Measurements from ENCODE around the gene CD27. TPM values are rescaled to one million over a fixed set of nuclear protein-coding genes. Genes with fewer than 3 reads are reported as not detected.
"Not testable (repeated sequence)": the region's sequence is repeated elsewhere in the genome, so short reads cannot be mapped to it uniquely, and the experiment has no call there.

The CD27 gene
- total RNA-seq, 6 experiments from 2014 or later: 0.19 to 0.28 TPM; not detected in 4

DNA sequence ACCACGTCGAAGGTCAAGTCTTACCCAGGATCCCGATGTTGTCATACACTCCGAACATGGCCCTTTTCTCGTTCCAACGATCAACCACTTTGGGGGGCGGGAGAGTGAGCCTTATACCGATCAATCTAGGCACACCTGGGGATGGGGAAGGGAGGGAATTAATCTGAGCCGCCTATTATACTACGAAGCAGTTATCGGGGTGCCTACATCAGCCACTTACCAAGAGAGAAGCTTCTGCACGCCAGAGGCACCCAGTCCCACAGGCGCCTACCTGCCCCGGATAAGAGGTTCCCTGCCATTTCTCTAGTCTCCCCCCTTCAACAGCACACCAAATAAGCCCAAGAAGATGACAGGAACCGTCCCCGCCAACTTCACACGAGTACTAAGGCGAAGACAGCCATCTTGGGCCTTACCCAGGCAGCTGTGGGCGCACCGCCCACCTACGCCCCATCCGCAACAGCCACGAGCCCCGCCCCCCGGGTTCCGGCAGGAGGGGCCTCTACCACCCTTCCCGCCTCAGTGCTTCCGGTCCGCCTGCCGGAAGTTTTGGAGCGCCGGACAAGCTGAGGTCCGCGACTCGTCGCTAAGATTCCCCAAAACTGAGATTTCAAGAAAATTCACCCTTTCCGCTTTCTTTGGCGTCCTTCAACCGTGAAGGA lies 48.2 kb downstream of the CD27 start, which contains the start of gene MRPL51:
TSS of gene MRPL51 (minus strand) at position 425 of the 659 bp plus-strand sequence. CDS start at position 299, 126 bp downstream.
- Mint-ChIP-seq H3K4me1 (ENCODE audit: low read depth) (peaks cover 26% of the 10 kb centered on the region), H3K9me3 (no peaks in the 10 kb centered on the region), H3K36me3 (ENCODE audit: low read depth) (peaks cover 22% of the 10 kb centered on the region), H3K27me3 (ENCODE audit: insufficient read depth) (0 out of 2 replicates have a peak, but pooled peaks cover 5% of the 10 kb centered on the region), H3K27ac (peak within 1 kb of the TSS; percentile 98), H3K4me3 (peak within 1 kb of the TSS; percentile 99)
- DNase-seq: peak; percentile 81
- TF ChIP-seq, protein P1, sequence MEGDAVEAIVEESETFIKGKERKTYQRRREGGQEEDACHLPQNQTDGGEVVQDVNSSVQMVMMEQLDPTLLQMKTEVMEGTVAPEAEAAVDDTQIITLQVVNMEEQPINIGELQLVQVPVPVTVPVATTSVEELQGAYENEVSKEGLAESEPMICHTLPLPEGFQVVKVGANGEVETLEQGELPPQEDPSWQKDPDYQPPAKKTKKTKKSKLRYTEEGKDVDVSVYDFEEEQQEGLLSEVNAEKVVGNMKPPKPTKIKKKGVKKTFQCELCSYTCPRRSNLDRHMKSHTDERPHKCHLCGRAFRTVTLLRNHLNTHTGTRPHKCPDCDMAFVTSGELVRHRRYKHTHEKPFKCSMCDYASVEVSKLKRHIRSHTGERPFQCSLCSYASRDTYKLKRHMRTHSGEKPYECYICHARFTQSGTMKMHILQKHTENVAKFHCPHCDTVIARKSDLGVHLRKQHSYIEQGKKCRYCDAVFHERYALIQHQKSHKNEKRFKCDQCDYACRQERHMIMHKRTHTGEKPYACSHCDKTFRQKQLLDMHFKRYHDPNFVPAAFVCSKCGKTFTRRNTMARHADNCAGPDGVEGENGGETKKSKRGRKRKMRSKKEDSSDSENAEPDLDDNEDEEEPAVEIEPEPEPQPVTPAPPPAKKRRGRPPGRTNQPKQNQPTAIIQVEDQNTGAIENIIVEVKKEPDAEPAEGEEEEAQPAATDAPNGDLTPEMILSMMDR (IDR thresholded peaks at IDR 0.05): no peak

DNA sequence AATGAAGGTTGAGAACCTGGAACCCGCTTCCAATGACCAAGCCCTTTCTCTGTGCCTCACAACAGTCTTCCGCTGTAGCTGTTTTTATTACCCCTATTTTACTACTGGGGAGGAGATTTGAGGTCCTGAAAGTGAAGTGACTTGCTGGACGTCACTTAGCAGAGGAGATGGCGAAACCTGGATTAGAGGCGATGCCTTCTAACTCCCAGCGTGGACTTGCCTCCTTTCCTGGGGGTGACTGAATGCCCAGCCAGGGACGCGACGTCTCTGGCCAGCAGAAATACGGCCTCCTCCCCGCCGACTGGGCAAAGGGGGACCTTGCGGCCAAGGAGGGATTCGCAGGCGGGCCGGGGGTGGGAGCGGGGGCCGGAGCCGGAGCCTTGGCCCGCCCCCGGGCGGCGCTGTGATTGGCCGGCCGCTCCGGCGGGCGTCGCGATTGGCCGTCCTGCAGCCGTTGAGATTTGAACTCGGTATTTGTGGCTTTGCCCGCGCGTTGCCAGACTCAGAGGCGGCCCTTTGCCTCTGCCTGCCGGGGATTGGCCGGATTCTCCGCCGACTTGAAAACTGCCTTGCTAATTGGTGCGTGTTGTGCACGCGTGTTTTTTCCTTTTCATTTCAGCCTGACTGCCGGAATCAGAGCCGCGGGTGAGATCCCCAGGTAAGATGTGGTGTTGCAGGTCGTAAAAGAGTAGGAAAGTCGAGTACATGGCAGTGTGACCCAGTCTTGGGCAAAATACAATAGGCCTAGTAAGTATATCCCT lies 48.9 kb downstream of the CD27 start, which contains the start of gene NCAPD2:
TSS of gene NCAPD2 (plus strand) at position 606 of the 761 bp plus-strand sequence. CDS start 997 bp downstream, outside the sequence.
- Mint-ChIP-seq H3K36me3 (ENCODE audit: low read depth) (peaks cover 22% of the 10 kb centered on the region), H3K27ac (peak within 1 kb of the TSS; percentile 98), H3K4me1 (ENCODE audit: low read depth) (peaks cover 26% of the 10 kb centered on the region), H3K4me3 (peak within 1 kb of the TSS; percentile 99), H3K9me3 (no peaks in the 10 kb centered on the region), H3K27me3 (ENCODE audit: insufficient read depth) (0 out of 2 replicates have a peak, but pooled peaks cover 5% of the 10 kb centered on the region)
- DNase-seq: peak; percentile 97
- TF ChIP-seq, protein P1 (IDR thresholded peaks at IDR 0.05): peak; percentile 66

DNA sequence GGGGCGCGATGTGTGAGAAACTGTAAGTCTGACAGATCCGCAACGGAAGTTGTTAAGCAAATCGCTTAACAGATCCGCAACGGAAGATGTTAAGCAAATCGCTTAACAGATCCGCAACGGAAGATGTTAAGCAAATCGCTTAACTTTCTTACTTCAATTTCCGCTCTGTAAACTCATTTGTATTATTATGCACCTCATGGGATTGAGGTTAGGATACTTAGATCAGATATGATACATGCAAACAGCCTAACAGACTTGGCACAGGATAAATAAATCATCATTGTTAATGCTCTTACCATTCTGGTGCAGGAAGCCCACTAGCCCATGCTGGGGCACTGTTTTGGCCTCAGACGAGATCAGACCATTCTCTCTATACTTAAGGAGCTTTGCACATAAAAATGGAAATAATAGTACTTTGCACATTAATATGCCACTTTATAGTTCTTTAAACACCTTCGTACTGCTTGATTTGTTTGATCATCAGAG lies 49.5 kb downstream of the CD27 start:
- Mint-ChIP-seq H3K4me3 (peak overlapping the region; percentile 99), H3K36me3 (ENCODE audit: low read depth) (peaks cover 22% of the 10 kb centered on the region), H3K4me1 (ENCODE audit: low read depth) (peaks cover 26% of the 10 kb centered on the region), H3K9me3 (no peaks in the 10 kb centered on the region), H3K27ac (peak overlapping the region; percentile 95), H3K27me3 (ENCODE audit: insufficient read depth) (0 out of 2 replicates have a peak, but pooled peaks cover 3% of the 10 kb centered on the region)
- DNase-seq: peak; percentile 19
- TF ChIP-seq, protein P1 (IDR thresholded peaks at IDR 0.05): peak; percentile 42; the same call in 1 of the 2 replicates

DNA sequence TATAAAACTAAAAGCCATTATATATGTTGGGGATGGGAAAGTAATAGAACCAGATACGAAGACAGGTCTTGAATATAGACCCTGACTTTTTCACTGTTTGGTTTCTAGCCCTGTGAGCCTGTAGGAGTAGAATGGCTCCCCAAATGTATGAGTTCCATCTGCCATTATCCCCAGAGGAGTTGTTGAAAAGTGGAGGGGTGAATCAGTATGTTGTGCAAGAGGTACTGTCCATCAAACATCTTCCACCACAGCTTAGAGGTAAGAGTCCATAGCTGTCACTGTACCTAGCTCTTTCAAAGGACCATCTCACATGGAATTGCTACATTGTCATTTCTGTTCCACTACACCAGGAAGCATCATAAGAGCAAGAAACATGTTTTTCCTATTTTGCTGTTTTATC lies 50.2 kb downstream of the CD27 start:
- DNase-seq: no peak

DNA sequence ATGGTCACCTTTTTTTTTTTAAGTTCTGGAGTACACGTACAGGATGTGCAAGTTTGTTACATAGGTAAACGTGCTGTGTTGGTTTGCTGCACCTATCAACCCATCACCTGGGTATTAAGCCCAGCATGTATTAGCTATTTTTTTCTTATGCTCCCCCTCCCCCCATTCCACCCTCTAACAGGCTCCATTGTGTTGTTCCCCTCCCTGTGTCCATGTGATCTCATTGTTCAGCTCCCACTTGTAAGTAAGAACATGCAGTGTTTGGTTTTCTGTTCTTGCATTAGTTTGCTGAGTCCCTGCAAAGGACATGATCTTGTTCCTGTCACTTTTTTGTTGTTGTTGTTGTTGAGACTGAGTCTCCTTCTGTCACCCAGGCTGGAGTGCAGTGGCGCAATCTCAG lies 52.5 kb downstream of the CD27 start:
- not testable (repeated sequence) for H3K4me3 Mint-ChIP-seq; H3K9me3 Mint-ChIP-seq; H3K27me3 Mint-ChIP-seq (ENCODE audit: insufficient read depth); H3K27ac Mint-ChIP-seq; DNase-seq
- H3K36me3 Mint-ChIP-seq (ENCODE audit: low read depth): peaks cover 15% of the 10 kb centered on the region
- peaks cover 18% of the 10 kb centered on the region for H3K4me1 Mint-ChIP-seq (ENCODE audit: low read depth)

More for the DNA sequence above, 50.2 kb downstream of the CD27 start:
- peaks cover 22% of the 10 kb centered on the region for H3K36me3 Mint-ChIP-seq (ENCODE audit: low read depth)
- no peaks in the 10 kb centered on the region for H3K9me3 Mint-ChIP-seq
- TF ChIP-seq, protein P1 (IDR thresholded peaks at IDR 0.05): no peak
- H3K4me1 Mint-ChIP-seq (ENCODE audit: low read depth): peaks cover 26% of the 10 kb centered on the region
- H3K4me3 Mint-ChIP-seq: peak overlapping the region; percentile 99
- H3K27ac Mint-ChIP-seq: peak overlapping the region; percentile 95
- 0 out of 2 replicates have a peak, but pooled peaks cover 3% of the 10 kb centered on the region for H3K27me3 Mint-ChIP-seq (ENCODE audit: insufficient read depth)

All from HFFc6 (cell line).